Left ventricle myocardium superior (tissue), 1 donor: ENCODE data around the gene KLK13. TPM values are rescaled to one million over a fixed set of nuclear protein-coding genes. Genes with fewer than 3 reads are reported as not detected.

Source experiments
- ATAC-seq: fragments of 200-7000 bp; cut with Tn5 transposase; one replicate; pipeline ENCODE4 v1.9.1; 2020; ENCODE audit warnings: mild to moderate bottlenecking, moderate library complexity
- DNase-seq: peaks from one replicate; pipeline ENCODE4 v3.0.0-alpha.2; 2020
- intact Hi-C: fragments of 100-400 bp; cut with micrococcal nuclease; formaldehyde crosslinking; loops from one replicate; pipeline ENCODE4 v1.11.0; 2022
- total RNA-seq: library from RNA; stranded (reverse); fragmentation: NEBNext Ultra II Directional; extraction: Animal tissue kit (Norgen Biotek cat#: 25700); gene quantifications from one replicate; pipeline ENCODE4 v1.2.1, GENCODE V29; 2021
- donor health status: DM: no; HTN: yes; CAD: no; lungs with severe emphysema.

Gene KLK13
- total RNA-seq, 1 donor from 2014 or later: not detected

GRCh38 chr19:51070334-51071094 lies 5.6 kb upstream of the KLK13 start:
- ATAC-seq (no peak), DNase-seq (no peak)
- intact Hi-C loops: no loop called here

DNA sequence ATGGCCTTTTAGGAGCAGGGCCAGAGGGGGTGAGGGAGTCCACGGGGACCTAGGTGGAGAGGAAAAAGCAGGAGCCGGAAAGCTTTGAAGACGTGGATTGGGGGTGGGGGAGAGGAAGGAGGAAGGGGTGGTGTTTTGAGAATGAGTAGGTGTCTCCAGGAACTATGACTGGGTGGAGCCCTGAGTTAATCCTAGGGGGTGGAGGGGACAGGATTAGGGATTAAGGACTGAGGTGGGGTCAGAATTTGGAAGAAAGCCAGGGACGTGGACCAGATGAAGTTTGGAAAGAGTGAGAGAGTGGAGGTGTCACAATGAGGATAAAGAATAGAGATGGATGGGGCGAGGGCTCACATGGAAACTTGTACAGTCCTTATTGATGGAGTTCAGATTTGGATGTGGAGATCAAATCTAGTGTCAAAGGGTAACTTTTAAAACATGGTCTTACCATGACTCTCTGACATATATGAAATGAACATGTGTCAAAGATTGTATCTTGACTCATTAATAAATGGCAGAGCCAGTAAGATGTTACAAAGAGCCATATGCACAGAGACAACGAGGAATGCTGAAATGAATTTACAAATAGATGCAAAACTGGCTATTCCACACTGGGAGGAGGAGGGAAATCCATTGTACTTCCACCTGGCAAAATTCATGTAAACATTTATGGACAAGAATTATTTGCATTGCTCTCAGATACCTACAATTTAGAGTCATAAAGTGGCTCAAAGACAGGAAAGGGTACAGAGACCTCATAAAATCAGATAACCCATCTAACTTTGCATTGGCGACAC lies 1.7 kb upstream of the KLK13 start:
- intact Hi-C loops: no loop called here
- ATAC-seq: no peak
- no peak for DNase-seq

DNA sequence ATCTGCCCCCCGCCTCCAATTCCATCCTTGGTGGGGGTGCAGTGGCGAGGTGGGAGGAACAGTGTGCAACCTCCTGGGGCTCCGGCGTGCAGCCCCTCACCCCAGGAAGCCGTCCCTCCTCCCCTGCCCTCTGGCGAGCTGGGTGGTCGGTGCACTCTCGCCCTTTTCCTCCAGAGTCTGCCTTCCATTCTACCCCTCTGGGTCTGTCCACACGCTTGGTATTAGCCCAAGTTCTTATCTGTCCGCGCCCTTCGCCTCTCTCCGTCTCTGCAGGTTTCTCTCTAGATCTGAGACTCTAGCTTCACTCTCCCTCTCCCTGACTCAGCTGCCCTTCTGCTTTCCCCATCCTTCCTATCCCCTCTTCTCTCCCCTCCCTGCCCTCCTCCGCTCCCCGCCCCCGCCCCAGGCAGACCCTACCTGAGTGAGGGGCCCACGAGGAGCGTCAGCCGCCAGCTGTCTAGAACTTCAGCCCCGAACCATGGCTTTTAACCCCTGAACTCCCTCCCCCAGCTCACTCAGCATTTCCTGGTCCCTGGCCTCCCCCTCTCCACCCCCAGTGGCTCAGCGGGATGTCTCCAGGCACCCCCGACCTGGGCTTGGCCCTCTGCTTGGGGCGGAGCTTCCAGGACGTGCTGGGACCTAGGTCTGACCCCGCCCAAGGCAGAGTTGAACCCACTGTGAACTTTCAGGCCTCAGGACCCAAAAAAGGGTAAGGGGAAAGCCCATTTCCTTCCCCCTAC lies 499 bp upstream of the KLK13 start:
- ATAC-seq (no peak), DNase-seq (no peak)
- intact Hi-C loops: no loop called here

GRCh38 chr19:51063664-51064063 lies 1.2 kb downstream of the KLK13 start:
- DNase-seq (no peak), ATAC-seq (no peak)
- intact Hi-C loops: no loop called here

- intact Hi-C loops: no loop called here
- no peak for DNase-seq
- no peak for ATAC-seq
These were observed 3.9 kb downstream of the KLK13 start for GRCh38 chr19:51060973-51061372.

DNA sequence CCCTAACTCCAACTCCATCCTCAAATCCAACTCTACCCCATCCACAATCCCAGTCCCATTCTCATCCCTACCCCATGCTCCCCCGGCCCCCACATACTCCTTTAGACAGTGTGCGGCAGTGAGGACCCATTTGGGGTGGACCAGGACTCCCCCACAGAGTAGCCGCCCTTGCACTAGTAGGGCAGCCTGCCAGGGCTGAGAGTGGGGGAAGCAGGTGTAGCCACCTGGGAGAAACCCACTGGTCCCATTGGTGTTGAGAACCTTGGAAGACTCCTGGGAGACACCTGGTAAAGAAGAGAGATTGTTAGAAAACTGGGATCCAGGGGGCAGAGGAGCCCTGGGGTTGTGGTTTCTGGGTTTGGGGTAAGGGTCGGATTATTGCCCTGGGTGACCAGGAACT lies 4.6 kb downstream of the KLK13 start:
- ATAC-seq (no peak), DNase-seq (no peak)
- intact Hi-C loops: no loop called here

DNA sequence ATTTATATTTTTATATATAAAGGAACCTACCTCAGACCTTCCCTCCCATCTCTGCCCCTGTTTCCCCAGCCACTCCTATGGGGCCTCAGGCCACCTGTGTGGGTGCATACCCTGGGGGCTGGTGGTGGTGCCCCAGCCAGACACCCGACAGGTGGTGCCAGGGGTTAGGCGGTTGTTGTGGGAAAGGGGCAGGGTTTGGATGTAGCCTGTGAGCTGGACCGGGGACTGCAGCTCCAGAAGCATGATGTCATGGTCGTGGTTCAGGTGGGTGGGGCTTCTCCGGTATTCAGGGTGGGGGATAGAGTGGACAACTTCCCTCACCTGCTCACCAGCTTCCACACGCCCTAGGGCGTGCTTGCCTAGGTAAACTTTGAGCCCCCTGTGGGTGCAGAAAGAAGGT lies 5.2 kb downstream of the KLK13 start:
- DNase-seq (no peak), ATAC-seq (no peak)
- intact Hi-C loops: no loop called here

- intact Hi-C loops: no loop called here
- DNase-seq (no peak), ATAC-seq (no peak)
These were observed 9.0 kb downstream of the KLK13 start for GRCh38 chr19:51055866-51056265.

- ATAC-seq (no peak), DNase-seq (no peak)
- intact Hi-C loops: no loop called here
These were observed 17.9 kb downstream of the KLK13 start for GRCh38 chr19:51047031-51047335.

GRCh38 chr19:51044327-51044726 lies 20.6 kb downstream of the KLK13 start:
- ATAC-seq: no peak
- intact Hi-C loops: no loop called here
- no peak for DNase-seq

DNA sequence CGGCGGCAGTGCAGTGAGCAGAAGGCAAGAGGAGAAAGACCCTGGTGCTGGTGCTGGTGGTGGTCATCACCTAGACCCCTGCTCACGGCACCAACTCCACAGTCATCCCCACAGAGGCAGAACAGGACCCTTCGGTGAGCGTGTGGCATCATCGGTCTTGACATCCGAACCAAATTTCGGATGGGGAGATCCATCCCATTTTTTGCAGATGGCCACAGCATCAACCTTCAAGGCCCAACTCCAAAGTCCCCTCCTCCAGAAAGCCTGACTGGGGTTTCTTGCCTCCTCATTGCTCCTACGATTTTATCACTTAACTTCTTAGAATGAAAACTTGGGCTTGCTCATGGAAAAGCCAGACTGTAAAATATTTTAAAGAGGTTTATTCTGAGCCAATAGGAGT lies 21.4 kb downstream of the KLK13 start:
- intact Hi-C loops: no loop called here
- ATAC-seq: no peak
- no peak for DNase-seq

- intact Hi-C loops: no loop called here
- DNase-seq (no peak), ATAC-seq (no peak)
These were observed 24.7 kb downstream of the KLK13 start for GRCh38 chr19:51040151-51040550.

GRCh38 chr19:51036519-51036918 lies 28.4 kb downstream of the KLK13 start:
- no peak for ATAC-seq
- intact Hi-C loops: no loop called here
- DNase-seq: no peak

- intact Hi-C loops: no loop called here
- no peak for ATAC-seq
- no peak for DNase-seq
These were observed 30.2 kb downstream of the KLK13 start, which contains the start of gene KLK12 for GRCh38 chr19:51034704-51035103. Gene KLK12 (minus strand): TSS chr19:51035002. CDS start chr19:51034621, 381 bp downstream.

DNA sequence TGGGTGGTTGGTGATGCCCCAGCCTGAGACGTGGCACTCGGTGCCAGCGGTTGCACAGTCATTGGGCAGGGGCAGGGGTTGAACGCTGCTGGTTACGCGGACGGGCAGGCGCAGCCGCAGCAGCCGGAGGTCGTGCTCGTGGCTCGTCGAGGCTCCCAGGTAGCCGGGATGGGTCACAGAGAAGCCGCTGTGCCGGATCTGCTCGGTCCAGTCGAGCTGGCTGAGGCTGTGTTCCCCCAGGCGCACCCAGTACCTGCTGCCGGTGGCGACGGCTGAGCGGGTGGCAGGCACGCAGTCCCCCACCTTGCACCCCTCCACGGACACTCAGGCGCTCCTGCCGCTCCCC lies 33.0 kb downstream of the KLK13 start:
- ATAC-seq (no peak), DNase-seq (no peak)
- intact Hi-C loops: no loop called here

DNA sequence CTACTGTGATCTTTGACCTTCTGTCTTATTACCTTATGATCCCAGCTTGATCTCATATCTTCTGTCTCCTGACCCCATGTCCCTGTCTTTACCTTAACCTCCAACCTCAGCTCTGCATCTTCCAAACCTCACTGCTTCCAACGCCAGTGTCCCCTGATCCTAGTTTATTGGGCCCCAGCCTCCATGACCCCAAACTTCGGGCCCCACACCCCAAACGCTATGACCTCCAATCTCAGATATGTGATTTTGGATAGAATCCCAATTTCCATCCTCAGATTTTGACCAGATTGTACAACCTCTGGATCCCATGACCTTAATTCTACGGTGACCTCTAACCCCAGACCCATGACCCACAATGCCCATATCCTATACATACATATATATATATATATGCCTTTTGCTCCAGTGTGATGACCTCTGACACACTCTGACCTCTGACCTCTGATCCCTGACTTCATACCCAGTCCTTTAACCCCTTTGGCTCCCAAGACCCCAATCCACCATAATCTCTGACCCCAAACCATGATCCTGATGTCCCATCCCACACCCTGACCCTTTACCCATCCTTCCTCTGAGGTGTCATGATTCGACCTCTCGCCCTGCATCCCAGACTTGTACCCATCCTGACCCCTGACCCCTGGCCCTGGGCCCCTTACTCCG lies 33.5 kb downstream of the KLK13 start:
- intact Hi-C loops: no loop called here
- DNase-seq (no peak), ATAC-seq (no peak)

GRCh38 chr19:51030631-51031030 lies 34.3 kb downstream of the KLK13 start:
- ATAC-seq (no peak), DNase-seq (no peak)
- intact Hi-C loops: no loop called here

DNA sequence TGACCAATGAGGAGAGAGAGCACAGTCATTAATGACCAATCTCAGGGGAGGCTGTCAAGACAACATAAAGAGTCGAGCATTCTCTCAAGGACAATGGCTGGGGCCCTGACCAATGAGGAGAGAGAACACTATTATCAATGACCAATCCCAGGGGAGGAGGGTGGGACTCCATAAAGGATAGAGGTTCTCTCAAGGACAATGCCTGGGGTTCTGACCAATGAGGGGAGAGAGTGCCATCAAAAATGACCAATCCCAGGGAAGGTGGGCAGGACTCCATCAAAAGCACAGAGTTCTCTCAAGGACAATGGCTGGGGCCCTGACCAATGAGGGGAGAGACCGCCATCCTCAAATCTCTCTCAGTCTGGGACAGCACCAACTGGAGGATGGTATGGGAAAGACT lies 35.2 kb downstream of the KLK13 start:
- DNase-seq (no peak), ATAC-seq (no peak)
- intact Hi-C loops: no loop called here

DNA sequence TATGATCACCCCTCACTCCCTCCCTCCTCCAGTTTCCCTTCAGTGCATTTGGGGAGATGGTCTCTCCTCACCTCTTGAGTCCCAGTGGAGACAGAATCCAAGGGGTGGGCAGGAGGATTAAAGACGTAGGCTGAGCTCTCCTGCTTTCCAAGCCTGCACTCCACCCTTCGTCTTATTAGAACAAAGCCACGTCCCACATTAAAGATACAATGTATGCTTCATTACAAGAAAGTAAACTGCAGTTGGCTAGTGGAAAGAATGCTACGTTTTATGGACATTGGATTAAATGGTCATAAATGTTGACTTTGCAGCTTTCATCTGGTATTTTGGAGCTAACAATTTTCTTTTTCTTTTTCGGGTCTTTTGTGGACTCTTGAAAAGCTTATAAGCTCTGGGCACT lies 37.0 kb downstream of the KLK13 start:
- intact Hi-C loops: no loop called here
- no peak for ATAC-seq

More for the DNA sequence above, 37.0 kb downstream of the KLK13 start:
- DNase-seq: no peak
